SK-N-SH (cell line): Measurements from ENCODE around the gene HDLBP. TPM values are rescaled to one million over a fixed set of nuclear protein-coding genes. Genes with fewer than 3 reads are reported as not detected.

Experiments
- CTCF ChIA-PET: fragments of 300-600, 350-600 bp; formaldehyde crosslinking; extraction: SDS; loops from one replicate; lab custom pipeline; 2021; lab: Yijun Ruan, JAX
- POLR2A ChIA-PET: fragments of 350-600 bp; sonication (Branson Sonifier 250); formaldehyde crosslinking; extraction: SDS; loops from one replicate; lab custom pipeline; 2020; ENCODE audit warnings: antibody characterized with exemption, inconsistent platforms; lab: Yijun Ruan, JAX
- DNase-seq: peaks from one replicate; pipeline ENCODE4 v3.0.0; 2012
- H2AFZ ChIP-seq: fragments of 200-600 bp; sonication (generic); 2 replicates; pipeline ENCODE4 v1.8.1; 2016; ENCODE audit warnings: antibody characterized with exemption, mild to moderate bottlenecking, low read depth
- H3F3A ChIP-seq: fragments of 200-600 bp; sonication (generic); replicated peaks from 2 replicates; pipeline ENCODE3; 2016; ENCODE audit warnings: antibody characterized with exemption, mild to moderate bottlenecking; ENCODE audit not compliant: insufficient read depth
- H3K27ac ChIP-seq, 2 experiments: fragments of 200-500 bp in 1 of 2; fragments of 200-600 bp in 1 of 2; sonication (Bioruptor generic) in 1 of 2; sonication (generic), shearing (Covaris generic) in 1 of 2; 2 replicates each; pipeline versions ENCODE4 v1.5.1 to v1.6.1; 2014 to 2016; ENCODE audit warnings: low read depth in 2 of 2, inconsistent platforms in 1 of 2, low read length in 1 of 2, mild to moderate bottlenecking in 1 of 2, mixed read lengths in 1 of 2
- H3K27me3 ChIP-seq: fragments of 200-600 bp; sonication (generic), shearing (Covaris generic); 2 replicates; pipeline ENCODE4 v1.6.1; 2016; ENCODE audit warnings: mixed run types; ENCODE audit not compliant: insufficient read depth
- H3K36me3 ChIP-seq, 2 experiments: fragments of 200-500 bp in 1 of 2; fragments of 200-600 bp in 1 of 2; sonication (Bioruptor generic) in 1 of 2; sonication (generic) in 1 of 2; replicated peaks in 1 of 2; 2 replicates each; pipeline versions ENCODE3 to v1.5.1; 2014 to 2016; ENCODE audit warnings: low read length in 1 of 2, mild to moderate bottlenecking in 1 of 2; ENCODE audit not compliant: insufficient read depth in 2 of 2, control insufficient read depth in 1 of 2
- H3K4me1 ChIP-seq, 2 experiments: fragments of 200-500 bp in 1 of 2; fragments of 200-600 bp in 1 of 2; sonication (Bioruptor generic) in 1 of 2; sonication (generic), shearing (Covaris generic) in 1 of 2; 2 replicates each; pipeline versions ENCODE4 v1.5.1 to v1.6.1; 2014 to 2016; ENCODE audit warnings: low read depth in 1 of 2, low read length in 1 of 2, mixed run types in 1 of 2; ENCODE audit not compliant: insufficient read depth in 2 of 2, control insufficient read depth in 1 of 2
- H3K4me2 ChIP-seq: fragments of 200-600 bp; sonication (generic), shearing (Covaris generic); 2 replicates; pipeline ENCODE4 v1.6.1; 2017; ENCODE audit warnings: mixed run types
- H3K4me3 ChIP-seq, 2 experiments: fragments of 200-500 bp in 1 of 2; fragments of 200-600 bp in 1 of 2; sonication (Bioruptor generic) in 1 of 2; sonication (generic), shearing (Covaris generic) in 1 of 2; 2 replicates each; pipeline versions ENCODE4 v1.5.1 to v1.8.1; 2014 to 2016; ENCODE audit warnings: low read depth in 2 of 2, inconsistent platforms in 1 of 2, low read length in 1 of 2, mild to moderate bottlenecking in 1 of 2, mixed read lengths in 1 of 2, moderate library complexity in 1 of 2
- H3K79me2 ChIP-seq: fragments of 200-600 bp; sonication (generic); 2 replicates; pipeline ENCODE4 v1.8.1; 2017; ENCODE audit warnings: mild to moderate bottlenecking; ENCODE audit not compliant: insufficient read depth
- H3K9ac ChIP-seq: fragments of 200-600 bp; sonication (generic); 2 replicates; pipeline ENCODE4 v1.6.1; 2017; ENCODE audit warnings: mixed run types
- H3K9me2 ChIP-seq: fragments of 200-600 bp; sonication (generic); 2 replicates; pipeline ENCODE4 v1.6.1; 2017; ENCODE audit warnings: mixed run types
- H3K9me3 ChIP-seq: fragments of 200-600 bp; sonication (generic); 2 replicates; pipeline ENCODE4 v1.6.1; 2017; ENCODE audit warnings: mixed run types, mild to moderate bottlenecking, moderate library complexity
- H4K20me1 ChIP-seq: fragments of 200-600 bp; sonication (generic); 2 replicates; pipeline ENCODE4 v1.6.1; 2017; ENCODE audit warnings: mild to moderate bottlenecking, mixed run types; ENCODE audit not compliant: insufficient read depth
- CHD2 ChIP-seq: fragments of 150-350 bp; IDR thresholded peaks from 2 replicates; pipeline ENCODE4 v1.6.1; 2018; ENCODE audit warnings: low read length; ENCODE audit not compliant: partially characterized antibody
- ELF1 ChIP-seq: IDR thresholded peaks from 2 replicates; pipeline ENCODE4 v1.4.0; 2012
- FOXJ3 ChIP-seq: sonication (generic); formaldehyde crosslinking; IDR thresholded peaks from 2 replicates; pipeline ENCODE4 v1.5.1; 2020; ENCODE audit warnings: mild to moderate bottlenecking, missing genetic modification reagents
- FOXM1 ChIP-seq: IDR thresholded peaks from 2 replicates; pipeline ENCODE4 v1.4.0; 2012; ENCODE audit warnings: low read depth, mild to moderate bottlenecking
- GABPA ChIP-seq: IDR thresholded peaks from 2 replicates; pipeline ENCODE4 v1.4.0; 2012; ENCODE audit warnings: low read depth, mild to moderate bottlenecking
- GATA2 ChIP-seq: sonication (generic); formaldehyde crosslinking; IDR thresholded peaks from 2 replicates; pipeline ENCODE4 v1.5.0; 2020; ENCODE audit warnings: mild to moderate bottlenecking, missing genetic modification reagents
- MAX ChIP-seq: IDR thresholded peaks from 2 replicates; pipeline ENCODE4 v1.4.0; 2012; ENCODE audit warnings: low read depth
- MEF2A ChIP-seq: IDR thresholded peaks from 2 replicates; pipeline ENCODE4 v1.4.0; 2012; ENCODE audit warnings: low read depth, borderline replicate concordance
- MXI1 ChIP-seq: IDR thresholded peaks from 2 replicates; pipeline ENCODE4 v1.6.1; 2012; ENCODE audit warnings: mild to moderate bottlenecking, low read depth, low read length, improper control_type of control experiment
- NFIC ChIP-seq: IDR thresholded peaks from 2 replicates; pipeline ENCODE4 v1.4.0; 2012; ENCODE audit warnings: borderline replicate concordance
- SIN3A ChIP-seq: IDR thresholded peaks from 2 replicates; pipeline ENCODE4 v1.6.1; 2012; ENCODE audit warnings: low read depth, mild to moderate bottlenecking, low read length, moderate library complexity, borderline replicate concordance
- SMC3 ChIP-seq: IDR thresholded peaks from 2 replicates; pipeline ENCODE4 v1.6.1; 2012; ENCODE audit warnings: low read depth, low read length, improper control_type of control experiment
- TCF12 ChIP-seq: IDR thresholded peaks from 2 replicates; pipeline ENCODE4 v1.4.0; 2012
- TEAD4 ChIP-seq: IDR thresholded peaks from 2 replicates; pipeline ENCODE4 v1.4.0; 2012; ENCODE audit warnings: mild to moderate bottlenecking, borderline replicate concordance; ENCODE audit not compliant: insufficient read depth
- ZBTB33 ChIP-seq: IDR thresholded peaks from 2 replicates; pipeline ENCODE4 v1.4.0; 2012; ENCODE audit warnings: low read depth, borderline replicate concordance
- WGBS: methylation state at CpG from one replicate; pipeline ENCODE4 v1.1.6; 2017; ENCODE audit warnings: low lambda C conversion rate; 5-methylcytosine and 5-hydroxymethylcytosine counted together
- polyA plus RNA-seq, 3 experiments: library from polyadenylated mRNA; depleted of rRNA; stranded (reverse); fragments of >200 nt; gene quantifications; 2 replicates each; pipeline ENCODE4 v1.2.3, GENCODE V29; 2012

Gene HDLBP
- polyA plus RNA-seq, 1 of the 3 experiments (the other 2 are of a cell fraction): 263 TPM

- Histone ChIP-seq H4K20me1 (peaks cover 51% of the 10 kb centered on the region), H3K4me2 (no peak overlapping the region)
Observed at GRCh38 chr2:241312082-241312481, 3.4 kb downstream of the HDLBP start.

GRCh38 chr2:241310917-241311566, 4.4 kb downstream of the HDLBP start:
- Histone ChIP-seq H3K4me1 (peaks cover 0 to 11% of the 10 kb centered on the region in 2 experiments; a peak in 2 of 4 replicates), H3K36me3 (no peaks in the 10 kb centered on the region), H3K9me3 (no peaks in the 10 kb centered on the region), H4K20me1 (peaks cover 51% of the 10 kb centered on the region), H3K27ac (no peak overlapping the region; a peak in 1 of 4 replicates), H3K4me2 (no peak overlapping the region), H3K79me2 (peaks cover 92% of the 10 kb centered on the region), H3K27me3 (no peaks in the 10 kb centered on the region), H3K9ac (no peak overlapping the region), H2AFZ (no peak overlapping the region), H3K4me3 (no peak overlapping the region), H3F3A (peaks cover 3% of the 10 kb centered on the region), H3K9me2 (no peaks in the 10 kb centered on the region)
- no peak for DNase-seq
- 92% methylated on average over 13 of the region's 13 CpGs for WGBS
- POLR2A ChIA-PET: no interaction called here
- TF ChIP-seq MEF2A: no peak
- no peak for TF ChIP-seq CHD2
- TF ChIP-seq FOXJ3: no peak
- no peak for TF ChIP-seq NFIC
- no peak for TF ChIP-seq GATA2 (CRISPR knock-in tag)
- no peak for TF ChIP-seq MAX
- TF ChIP-seq ELF1: no peak
- TF ChIP-seq ZBTB33: no peak
- CTCF ChIA-PET: no interaction called here

More at GRCh38 chr2:241312082-241312481, 3.4 kb downstream of the HDLBP start:
- Histone ChIP-seq H3K9me2 (no peaks in the 10 kb centered on the region), H3K36me3 (peaks cover under 1 to 4% of the 10 kb centered on the region in 2 experiments), H3K79me2 (peaks cover 92% of the 10 kb centered on the region), H3K9ac (no peak overlapping the region), H3F3A (peaks cover 12% of the 10 kb centered on the region), H2AFZ (no peak overlapping the region), H3K27me3 (no peaks in the 10 kb centered on the region), H3K4me3 (no peak overlapping the region), H3K9me3 (no peaks in the 10 kb centered on the region), H3K4me1 (peaks cover 0 to 15% of the 10 kb centered on the region in 2 experiments; a peak in 2 of 4 replicates), H3K27ac (no peak overlapping the region; a peak in 1 of 4 replicates)
- no peak for DNase-seq
- ChIA-PET CTCF (interaction anchor here (0.7 to 1.1 kb wide), 2 partner anchors 54 to 219 kb away, joined by 3 read pairs; no protein-coding TSS in a partner anchor), POLR2A (no interaction called here)
- 82% methylated on average over 4 of the region's 4 CpGs for WGBS
- no peak for TF ChIP-seq FOXJ3
- TF ChIP-seq GATA2 (CRISPR knock-in tag): no peak
- no peak for TF ChIP-seq MEF2A
- TF ChIP-seq ZBTB33: no peak
- no peak for TF ChIP-seq GABPA
- no peak for TF ChIP-seq NFIC
- no peak for TF ChIP-seq CHD2
- no peak for TF ChIP-seq TEAD4
- no peak for TF ChIP-seq MXI1
- no peak for TF ChIP-seq SIN3A
- TF ChIP-seq TCF12: no peak
- TF ChIP-seq FOXM1: no peak
- no peak for TF ChIP-seq SMC3
- TF ChIP-seq MAX: no peak
